Neural progenitor cell (in vitro differentiated cells): ENCODE data around the gene CCNB1IP1. TPM values are rescaled to one million over a fixed set of nuclear protein-coding genes. Genes with fewer than 3 reads are reported as not detected.
"Not testable (repeated sequence)": the region's sequence is repeated elsewhere in the genome, so short reads cannot be mapped to it uniquely, and the experiment has no call there.

Experiments used
- DNase-seq: peaks from one replicate; pipeline ENCODE4 v3.0.0-alpha.2; 2016; ENCODE audit warnings: low spot score
- H2AFZ ChIP-seq: fragments of 200-600 bp; sonication (generic); replicated peaks from 2 replicates; pipeline ENCODE4 v1.6.1; 2016; ENCODE audit warnings: antibody characterized with exemption
- H3F3A ChIP-seq: fragments of 200-600 bp; sonication (generic); 2 replicates; pipeline ENCODE4 v1.6.1; 2016; ENCODE audit warnings: antibody characterized with exemption, low read depth
- H3K27ac ChIP-seq: fragments of 200-600 bp; sonication (generic); 2 replicates; pipeline ENCODE4 v1.5.1; 2016; ENCODE audit warnings: mild to moderate bottlenecking
- H3K27me3 ChIP-seq: fragments of 200-600 bp; sonication (generic); 2 replicates; pipeline ENCODE4 v1.6.1; 2016; ENCODE audit warnings: mild to moderate bottlenecking, moderate library complexity
- H3K36me3 ChIP-seq: fragments of 200-600 bp; sonication (generic); 2 replicates; pipeline ENCODE4 v1.5.1; 2016
- H3K4me1 ChIP-seq: fragments of 200-600 bp; sonication (generic); 2 replicates; pipeline ENCODE4 v1.6.1; 2016; ENCODE audit warnings: mixed run types
- H3K4me2 ChIP-seq: fragments of 200-600 bp; sonication (generic); 2 replicates; pipeline ENCODE4 v1.6.1; 2016
- H3K4me3 ChIP-seq: fragments of 200-600 bp; sonication (generic); 2 replicates; pipeline ENCODE4 v1.5.1; 2016
- H3K79me2 ChIP-seq: fragments of 200-600 bp; sonication (generic); 2 replicates; pipeline ENCODE4 v1.6.1; 2016; ENCODE audit warnings: low read depth
- H3K9ac ChIP-seq: fragments of 200-600 bp; sonication (generic); 2 replicates; pipeline ENCODE4 v1.6.1; 2016
- H3K9me3 ChIP-seq: fragments of 200-600 bp; sonication (generic); 2 replicates; pipeline ENCODE4 v1.5.1; 2016; ENCODE audit warnings: low read depth
- H4K20me1 ChIP-seq: fragments of 200-600 bp; sonication (generic); 2 replicates; pipeline ENCODE4 v1.6.1; 2016; ENCODE audit warnings: low read depth
- H3K27ac Mint-ChIP-seq: 3 replicates; pipeline ENCODE4 v1.8.0; 2021; ENCODE audit warnings: mixed read lengths
- H3K27me3 Mint-ChIP-seq: 2 replicates; pipeline ENCODE4 v1.8.0; 2022; ENCODE audit warnings: low read depth, mild to moderate bottlenecking, inconsistent platforms, moderate library complexity, mixed read lengths; ENCODE audit not compliant: insufficient read depth
- H3K36me3 Mint-ChIP-seq: 3 replicates; pipeline ENCODE4 v1.8.0; 2021; ENCODE audit warnings: mixed read lengths
- H3K4me1 Mint-ChIP-seq: 3 replicates; pipeline ENCODE4 v1.8.0; 2021; ENCODE audit warnings: mixed read lengths
- H3K4me3 Mint-ChIP-seq: 3 replicates; pipeline ENCODE4 v1.8.0; 2021; ENCODE audit warnings: mild to moderate bottlenecking, moderate library complexity, mixed read lengths
- H3K9me3 Mint-ChIP-seq: 3 replicates; pipeline ENCODE4 v1.8.0; 2020; ENCODE audit warnings: mixed read lengths
- EZH2 ChIP-seq: fragments of 200-600 bp; sonication (generic); IDR thresholded peaks from 2 replicates; pipeline ENCODE4 v1.6.1; 2017; ENCODE audit warnings: antibody characterized with exemption, mild to moderate bottlenecking, moderate library complexity
- EZH2phosphoT487 ChIP-seq: fragments of 200-600 bp; sonication (generic); IDR thresholded peaks from 2 replicates; pipeline ENCODE4 v1.6.1; 2017; ENCODE audit warnings: antibody characterized with exemption
- total RNA-seq: library from RNA; depleted of rRNA; stranded (reverse); fragments of >200 nt; gene quantifications from 2 replicates; pipeline ENCODE4 v1.2.3, GENCODE V29; 2015; ENCODE audit warnings: low replicate concordance
- TF ChIP-seq, protein P1 (sequence below): fragments of 200-600 bp; sonication (generic); IDR thresholded peaks from 2 replicates; pipeline ENCODE4 v1.5.1; 2017; ENCODE audit warnings: antibody characterized with exemption, mild to moderate bottlenecking

Gene CCNB1IP1
- total RNA-seq, 1 donor from 2014 or later: 279 TPM

DNA sequence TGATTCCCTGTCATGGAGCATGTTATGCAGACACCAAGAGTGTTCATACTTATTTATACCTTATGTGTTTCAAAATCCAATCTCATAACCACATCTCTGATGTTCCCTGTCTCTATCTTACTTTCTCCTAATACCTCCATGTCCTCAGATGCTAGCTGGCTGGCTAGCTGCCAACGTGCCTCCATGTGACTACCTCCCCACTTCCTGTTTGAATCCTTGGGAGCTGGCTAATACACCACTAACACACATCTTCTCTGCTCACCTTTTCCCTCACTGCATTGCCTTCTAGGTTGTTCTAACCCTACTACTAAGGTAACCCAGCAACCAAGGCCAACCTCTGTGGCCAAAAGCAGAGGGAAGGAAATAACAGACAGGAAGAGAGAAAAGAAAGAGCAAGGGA, 54.7 kb downstream of the CCNB1IP1 start:
- Mint-ChIP-seq H3K4me1 (no peaks in the 10 kb centered on the region), H3K27me3 (peaks cover 2% of the 10 kb centered on the region), H3K9me3 (peaks cover 29% of the 10 kb centered on the region), H3K36me3 (peaks cover 37% of the 10 kb centered on the region), H3K4me3 (no peak overlapping the region), H3K27ac (no peak overlapping the region)
- peaks cover 8% of the 10 kb centered on the region for H3K9me3 ChIP-seq
- no peak overlapping the region for H3K4me3 ChIP-seq
- no peaks in the 10 kb centered on the region for H4K20me1 ChIP-seq
- H3K27ac ChIP-seq: no peak overlapping the region
- H3K79me2 ChIP-seq: no peaks in the 10 kb centered on the region
- H3K36me3 ChIP-seq: no peaks in the 10 kb centered on the region
- H3K27me3 ChIP-seq: no peaks in the 10 kb centered on the region
- H2AFZ ChIP-seq: no peak overlapping the region
- no peak overlapping the region for H3K9ac ChIP-seq
- no peak for DNase-seq
- H3K4me1 ChIP-seq: no peaks in the 10 kb centered on the region
- no peaks in the 10 kb centered on the region for H3F3A ChIP-seq
- H3K4me2 ChIP-seq: no peak overlapping the region
- TF ChIP-seq, protein P1, sequence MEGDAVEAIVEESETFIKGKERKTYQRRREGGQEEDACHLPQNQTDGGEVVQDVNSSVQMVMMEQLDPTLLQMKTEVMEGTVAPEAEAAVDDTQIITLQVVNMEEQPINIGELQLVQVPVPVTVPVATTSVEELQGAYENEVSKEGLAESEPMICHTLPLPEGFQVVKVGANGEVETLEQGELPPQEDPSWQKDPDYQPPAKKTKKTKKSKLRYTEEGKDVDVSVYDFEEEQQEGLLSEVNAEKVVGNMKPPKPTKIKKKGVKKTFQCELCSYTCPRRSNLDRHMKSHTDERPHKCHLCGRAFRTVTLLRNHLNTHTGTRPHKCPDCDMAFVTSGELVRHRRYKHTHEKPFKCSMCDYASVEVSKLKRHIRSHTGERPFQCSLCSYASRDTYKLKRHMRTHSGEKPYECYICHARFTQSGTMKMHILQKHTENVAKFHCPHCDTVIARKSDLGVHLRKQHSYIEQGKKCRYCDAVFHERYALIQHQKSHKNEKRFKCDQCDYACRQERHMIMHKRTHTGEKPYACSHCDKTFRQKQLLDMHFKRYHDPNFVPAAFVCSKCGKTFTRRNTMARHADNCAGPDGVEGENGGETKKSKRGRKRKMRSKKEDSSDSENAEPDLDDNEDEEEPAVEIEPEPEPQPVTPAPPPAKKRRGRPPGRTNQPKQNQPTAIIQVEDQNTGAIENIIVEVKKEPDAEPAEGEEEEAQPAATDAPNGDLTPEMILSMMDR: no peak
- TF ChIP-seq EZH2phosphoT487: no peak
- TF ChIP-seq EZH2: no peak

DNA sequence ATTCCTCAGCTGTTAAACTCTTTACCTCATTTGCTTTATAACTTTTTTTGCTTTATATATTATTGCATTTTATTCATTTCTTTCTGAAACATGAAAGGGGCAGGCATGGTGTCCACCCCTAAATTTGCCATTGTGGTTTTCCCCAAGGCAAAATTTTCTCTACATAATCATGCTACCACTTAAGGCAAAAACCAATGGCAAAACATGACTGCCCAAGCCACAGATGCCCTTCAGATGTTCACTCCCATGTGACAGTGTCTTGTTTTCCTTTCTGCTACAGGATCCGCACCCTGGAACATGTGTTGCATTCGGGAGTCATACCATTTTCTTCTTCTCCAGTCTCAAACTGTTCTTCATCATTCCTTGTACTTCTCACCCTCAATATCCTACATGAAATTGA, 55.7 kb downstream of the CCNB1IP1 start:
- Histone ChIP-seq H3K4me3 (no peak overlapping the region), H3K4me1 (no peaks in the 10 kb centered on the region), H3K27ac (no peak overlapping the region), H3K36me3 (no peaks in the 10 kb centered on the region), H3K9me3 (peaks cover 8% of the 10 kb centered on the region), H3K79me2 (no peaks in the 10 kb centered on the region), H2AFZ (no peak overlapping the region), H3K4me2 (no peak overlapping the region), H3K9ac (no peak overlapping the region), H4K20me1 (no peaks in the 10 kb centered on the region), H3K27me3 (no peaks in the 10 kb centered on the region), H3F3A (no peaks in the 10 kb centered on the region)
- H3K4me1 Mint-ChIP-seq: no peaks in the 10 kb centered on the region
- TF ChIP-seq EZH2 (no peak), EZH2phosphoT487 (no peak)
- TF ChIP-seq, protein P1: no peak
- peaks cover 31% of the 10 kb centered on the region for H3K9me3 Mint-ChIP-seq
- H3K4me3 Mint-ChIP-seq: no peak overlapping the region
- DNase-seq: no peak
- peaks cover 3% of the 10 kb centered on the region for H3K27me3 Mint-ChIP-seq
- H3K27ac Mint-ChIP-seq: no peak overlapping the region
- H3K36me3 Mint-ChIP-seq: peaks cover 31% of the 10 kb centered on the region

DNA sequence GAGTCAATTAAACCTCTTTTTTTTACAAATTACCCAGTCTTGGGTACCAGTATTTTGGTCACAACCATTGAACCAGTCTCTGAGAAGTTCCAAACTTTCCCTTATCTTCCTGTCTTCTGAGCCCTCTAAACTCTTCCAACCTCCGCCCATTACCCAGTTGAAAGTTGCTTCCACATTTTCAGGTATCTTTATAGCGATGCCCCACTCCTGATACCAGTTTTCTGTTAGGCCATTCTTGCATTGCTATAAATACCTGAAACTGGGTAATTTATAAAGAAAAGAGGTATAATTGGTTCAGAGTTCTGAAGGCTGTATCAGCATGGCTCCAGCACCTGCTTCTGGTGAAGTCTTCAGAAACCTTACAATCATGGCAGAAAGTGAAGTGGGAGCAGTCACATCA, 59.0 kb downstream of the CCNB1IP1 start:
- Mint-ChIP-seq H3K4me3 (no peak overlapping the region), H3K9me3 (peaks cover 30% of the 10 kb centered on the region), H3K27me3 (peaks cover 3% of the 10 kb centered on the region), H3K27ac (no peak overlapping the region), H3K36me3 (peaks cover 13% of the 10 kb centered on the region), H3K4me1 (peaks cover 2% of the 10 kb centered on the region)
- Histone ChIP-seq H3K27me3 (no peaks in the 10 kb centered on the region), H2AFZ (no peak overlapping the region), H3K27ac (no peak overlapping the region), H3K9me3 (peaks cover 14% of the 10 kb centered on the region), H3F3A (no peaks in the 10 kb centered on the region), H3K36me3 (no peaks in the 10 kb centered on the region), H4K20me1 (no peaks in the 10 kb centered on the region), H3K79me2 (no peaks in the 10 kb centered on the region), H3K9ac (no peak overlapping the region), H3K4me3 (no peak overlapping the region), H3K4me1 (no peaks in the 10 kb centered on the region), H3K4me2 (no peak overlapping the region)
- DNase-seq: no peak
- TF ChIP-seq, protein P1: no peak
- no peak for TF ChIP-seq EZH2phosphoT487
- no peak for TF ChIP-seq EZH2

DNA sequence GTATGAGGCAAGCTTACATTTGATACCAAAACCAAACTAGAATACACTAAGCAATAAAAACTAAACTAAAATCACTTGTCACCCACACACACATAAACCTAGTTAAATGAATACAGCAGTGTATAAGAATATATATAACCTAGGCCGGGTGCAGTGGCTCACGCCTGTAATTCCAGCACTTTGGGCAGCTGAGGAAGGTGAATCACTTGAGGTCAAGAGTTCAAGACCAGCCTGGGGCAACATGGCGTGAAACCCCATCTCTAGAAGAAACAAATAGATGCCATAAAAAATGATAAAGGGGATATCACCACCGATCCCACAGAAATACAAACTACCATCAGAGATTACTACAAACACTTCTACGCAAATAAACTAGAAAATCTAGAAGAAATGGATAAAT, 68.7 kb downstream of the CCNB1IP1 start:
- H3K9ac ChIP-seq: not testable (repeated sequence)

More for the DNA sequence above, 68.7 kb downstream of the CCNB1IP1 start:
- H3K4me1 ChIP-seq, H3K4me1 Mint-ChIP-seq, H3K79me2 ChIP-seq, H3K27ac Mint-ChIP-seq, H3K27ac ChIP-seq, H3K36me3 Mint-ChIP-seq, H3K27me3 Mint-ChIP-seq, H3K4me3 Mint-ChIP-seq, H3K4me3 ChIP-seq, H3K36me3 ChIP-seq, H3K4me2 ChIP-seq, H3K9me3 ChIP-seq, H4K20me1 ChIP-seq, H3K9me3 Mint-ChIP-seq, H2AFZ ChIP-seq, H3K27me3 ChIP-seq, DNase-seq, H3F3A ChIP-seq: not testable (repeated sequence)
